WTC11 (cell line): ENCODE data around the gene TOR1AIP2. TPM values are rescaled to one million over a fixed set of nuclear protein-coding genes. Genes with fewer than 3 reads are reported as not detected.

Experiments used
- ATAC-seq: fragments of 200-7000 bp; cut with Tn5 transposase; 2 replicates; pipeline ENCODE4 v1.10.0; 2021; ENCODE audit warnings: mild to moderate bottlenecking, moderate library complexity
- CTCF ChIA-PET: fragments of 300-600 bp; sonication (Branson Sonifier 250); formaldehyde crosslinking; loops from one replicate; lab custom pipeline; 2021; ENCODE audit warnings: antibody characterized with exemption; lab: Charles Lee
- POLR2A ChIA-PET: fragments of 350-600 bp; sonication (Branson Sonifier 250); formaldehyde crosslinking; loops from one replicate; lab custom pipeline; 2021; ENCODE audit warnings: antibody characterized with exemption; lab: Charles Lee
- DNase-seq: peaks from one replicate; pipeline ENCODE4 v3.0.0; 2021; ENCODE audit warnings: low spot score
- H3K27ac Mint-ChIP-seq: 2 replicates; pipeline ENCODE4 v1.8.0; 2021; ENCODE audit warnings: mixed read lengths
- H3K27me3 Mint-ChIP-seq: 2 replicates; pipeline ENCODE4 v1.8.0; 2021; ENCODE audit warnings: low read depth, mild to moderate bottlenecking, moderate library complexity, mixed read lengths
- H3K36me3 Mint-ChIP-seq: 2 replicates; pipeline ENCODE4 v1.8.0; 2021; ENCODE audit warnings: mixed read lengths
- H3K4me1 Mint-ChIP-seq: 2 replicates; pipeline ENCODE4 v1.8.0; 2022; ENCODE audit warnings: mixed read lengths
- H3K4me3 Mint-ChIP-seq: 2 replicates; pipeline ENCODE4 v1.8.0; 2021; ENCODE audit warnings: mild to moderate bottlenecking, moderate library complexity, mixed read lengths
- H3K9me3 Mint-ChIP-seq: 2 replicates; pipeline ENCODE4 v1.8.0; 2021; ENCODE audit warnings: mixed read lengths
- CREB1 ChIP-seq: sonication (generic); formaldehyde crosslinking; IDR thresholded peaks from 2 replicates; pipeline ENCODE4 v1.8.0; 2023; ENCODE audit warnings: mild to moderate bottlenecking, missing genetic modification reagents
- ETV6 ChIP-seq: sonication (generic); formaldehyde crosslinking; IDR thresholded peaks from 2 replicates; pipeline ENCODE4 v1.8.1; 2022; ENCODE audit warnings: mild to moderate bottlenecking, missing genetic modification reagents
- FOXP1 ChIP-seq: sonication (generic); formaldehyde crosslinking; IDR thresholded peaks from 2 replicates; pipeline ENCODE4 v1.8.0; 2022; ENCODE audit warnings: missing genetic modification reagents, mild to moderate bottlenecking, moderate library complexity, borderline replicate concordance
- GABPB1 ChIP-seq: sonication (generic); formaldehyde crosslinking; IDR thresholded peaks from 2 replicates; pipeline ENCODE4 v1.8.1; 2023; ENCODE audit warnings: mild to moderate bottlenecking, missing genetic modification reagents
- GRHL2 ChIP-seq: fragments of 250-450 bp; sonication (Bioruptor Pico); IDR thresholded peaks from 2 replicates; pipeline ENCODE4 v1.8.0; 2022; ENCODE audit warnings: mild to moderate bottlenecking, moderate library complexity; ENCODE audit not compliant: insufficient replicate concordance, severe bottlenecking
- IRF1 ChIP-seq: sonication (generic); formaldehyde crosslinking; IDR thresholded peaks from 2 replicates; pipeline ENCODE4 v1.8.0; 2023; ENCODE audit warnings: missing genetic modification reagents
- MYBL2 ChIP-seq: sonication (generic); formaldehyde crosslinking; IDR thresholded peaks from 2 replicates; pipeline ENCODE4 v1.8.1; 2023; ENCODE audit warnings: mild to moderate bottlenecking, moderate library complexity, missing genetic modification reagents
- SMAD4 ChIP-seq: sonication (generic); formaldehyde crosslinking; IDR thresholded peaks from 2 replicates; pipeline ENCODE4 v1.8.0; 2022; ENCODE audit warnings: mild to moderate bottlenecking, missing genetic modification reagents
- ZNF232 ChIP-seq: sonication (generic); formaldehyde crosslinking; IDR thresholded peaks from 2 replicates; pipeline ENCODE4 v1.8.0; 2022; ENCODE audit warnings: mild to moderate bottlenecking, missing genetic modification reagents
- ZNF425 ChIP-seq: fragments of 250-450 bp; sonication (Bioruptor Pico); conservative IDR thresholded peaks from 2 replicates; pipeline ENCODE4 v1.9.0; 2021; ENCODE audit warnings: mild to moderate bottlenecking
- total RNA-seq: library from RNA; stranded (reverse); gene quantifications from 3 replicates; pipeline ENCODE4 v1.2.3, GENCODE V29; 2021
- TF ChIP-seq, protein P1 (sequence below): fragments of 250-450 bp; sonication (Bioruptor Pico); IDR thresholded peaks from 2 replicates; pipeline ENCODE4 v1.9.0; 2021; ENCODE audit warnings: mild to moderate bottlenecking
- TF ChIP-seq, protein P2 (sequence below): sonication (generic); formaldehyde crosslinking; IDR thresholded peaks from 2 replicates; pipeline ENCODE4 v1.8.1; 2022; ENCODE audit warnings: low read depth, missing genetic modification reagents, borderline replicate concordance
- TF ChIP-seq, protein P3 (sequence below): fragments of 200-600 bp; IDR thresholded peaks from 2 replicates; pipeline ENCODE4 v1.8.0; 2022; ENCODE audit warnings: antibody characterized with exemption
- TF ChIP-seq, protein P4 (sequence below): sonication (generic); formaldehyde crosslinking; IDR thresholded peaks from 2 replicates; pipeline ENCODE4 v1.8.1; 2023; ENCODE audit warnings: mild to moderate bottlenecking, missing genetic modification reagents, borderline replicate concordance

The TOR1AIP2 gene
- total RNA-seq, 1 experiment from 2014 or later, result 57.2 TPM

DNA sequence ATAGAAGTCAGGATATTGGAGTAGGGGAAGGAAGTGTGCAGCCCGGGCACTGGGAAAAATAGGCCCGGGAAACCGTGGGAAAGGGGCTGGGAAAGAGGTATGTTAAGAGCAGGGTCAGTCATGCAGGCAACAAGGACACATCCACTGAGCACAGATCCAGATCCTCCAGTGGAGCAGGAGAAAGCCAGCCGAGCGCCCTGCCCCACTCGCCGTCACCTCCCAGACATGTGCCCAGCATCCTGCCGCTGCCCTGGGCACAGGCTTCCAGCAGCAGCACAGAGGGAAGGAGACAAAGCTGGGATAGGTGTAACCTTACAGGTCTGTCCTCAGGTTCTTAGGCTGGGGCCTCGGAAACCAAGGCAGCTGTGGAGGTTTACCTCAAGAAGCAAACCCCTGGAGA is 70.3 kb downstream of the TOR1AIP2 start (continued):
- TF ChIP-seq, protein P1, sequence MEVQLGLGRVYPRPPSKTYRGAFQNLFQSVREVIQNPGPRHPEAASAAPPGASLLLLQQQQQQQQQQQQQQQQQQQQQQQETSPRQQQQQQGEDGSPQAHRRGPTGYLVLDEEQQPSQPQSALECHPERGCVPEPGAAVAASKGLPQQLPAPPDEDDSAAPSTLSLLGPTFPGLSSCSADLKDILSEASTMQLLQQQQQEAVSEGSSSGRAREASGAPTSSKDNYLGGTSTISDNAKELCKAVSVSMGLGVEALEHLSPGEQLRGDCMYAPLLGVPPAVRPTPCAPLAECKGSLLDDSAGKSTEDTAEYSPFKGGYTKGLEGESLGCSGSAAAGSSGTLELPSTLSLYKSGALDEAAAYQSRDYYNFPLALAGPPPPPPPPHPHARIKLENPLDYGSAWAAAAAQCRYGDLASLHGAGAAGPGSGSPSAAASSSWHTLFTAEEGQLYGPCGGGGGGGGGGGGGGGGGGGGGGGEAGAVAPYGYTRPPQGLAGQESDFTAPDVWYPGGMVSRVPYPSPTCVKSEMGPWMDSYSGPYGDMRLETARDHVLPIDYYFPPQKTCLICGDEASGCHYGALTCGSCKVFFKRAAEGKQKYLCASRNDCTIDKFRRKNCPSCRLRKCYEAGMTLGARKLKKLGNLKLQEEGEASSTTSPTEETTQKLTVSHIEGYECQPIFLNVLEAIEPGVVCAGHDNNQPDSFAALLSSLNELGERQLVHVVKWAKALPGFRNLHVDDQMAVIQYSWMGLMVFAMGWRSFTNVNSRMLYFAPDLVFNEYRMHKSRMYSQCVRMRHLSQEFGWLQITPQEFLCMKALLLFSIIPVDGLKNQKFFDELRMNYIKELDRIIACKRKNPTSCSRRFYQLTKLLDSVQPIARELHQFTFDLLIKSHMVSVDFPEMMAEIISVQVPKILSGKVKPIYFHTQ, result no peak
- TF ChIP-seq GABPB1 (CRISPR knock-in tag) (no peak), FOXP1 (no peak), IRF1 (CRISPR knock-in tag) (no peak)

- peaks cover 5% of the 10 kb centered on the region; the same call in 1 of the 2 replicates for H3K9me3 Mint-ChIP-seq
- H3K27ac Mint-ChIP-seq, result no peak overlapping the region
- no peak for ATAC-seq
- DNase-seq, result no peak
- no peak overlapping the region for H3K4me3 Mint-ChIP-seq
- no peaks in the 10 kb centered on the region for H3K4me1 Mint-ChIP-seq
- peaks cover 3% of the 10 kb centered on the region; the same call in 1 of the 2 replicates for H3K27me3 Mint-ChIP-seq
- CTCF ChIA-PET, result interaction anchor here (2.1 to 14.7 kb wide), 2 partner anchors 8 to 99 kb away, joined by 16 to 914 read pairs; no protein-coding TSS in a partner anchor
- no peaks in the 10 kb centered on the region for H3K36me3 Mint-ChIP-seq
- TF ChIP-seq, protein P2, sequence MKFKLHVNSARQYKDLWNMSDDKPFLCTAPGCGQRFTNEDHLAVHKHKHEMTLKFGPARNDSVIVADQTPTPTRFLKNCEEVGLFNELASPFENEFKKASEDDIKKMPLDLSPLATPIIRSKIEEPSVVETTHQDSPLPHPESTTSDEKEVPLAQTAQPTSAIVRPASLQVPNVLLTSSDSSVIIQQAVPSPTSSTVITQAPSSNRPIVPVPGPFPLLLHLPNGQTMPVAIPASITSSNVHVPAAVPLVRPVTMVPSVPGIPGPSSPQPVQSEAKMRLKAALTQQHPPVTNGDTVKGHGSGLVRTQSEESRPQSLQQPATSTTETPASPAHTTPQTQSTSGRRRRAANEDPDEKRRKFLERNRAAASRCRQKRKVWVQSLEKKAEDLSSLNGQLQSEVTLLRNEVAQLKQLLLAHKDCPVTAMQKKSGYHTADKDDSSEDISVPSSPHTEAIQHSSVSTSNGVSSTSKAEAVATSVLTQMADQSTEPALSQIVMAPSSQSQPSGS (CRISPR knock-in tag), result no peak
- no peak for TF ChIP-seq FOXP1
- no peak for TF ChIP-seq GRHL2 (CRISPR knock-in tag)
- TF ChIP-seq, protein P3, sequence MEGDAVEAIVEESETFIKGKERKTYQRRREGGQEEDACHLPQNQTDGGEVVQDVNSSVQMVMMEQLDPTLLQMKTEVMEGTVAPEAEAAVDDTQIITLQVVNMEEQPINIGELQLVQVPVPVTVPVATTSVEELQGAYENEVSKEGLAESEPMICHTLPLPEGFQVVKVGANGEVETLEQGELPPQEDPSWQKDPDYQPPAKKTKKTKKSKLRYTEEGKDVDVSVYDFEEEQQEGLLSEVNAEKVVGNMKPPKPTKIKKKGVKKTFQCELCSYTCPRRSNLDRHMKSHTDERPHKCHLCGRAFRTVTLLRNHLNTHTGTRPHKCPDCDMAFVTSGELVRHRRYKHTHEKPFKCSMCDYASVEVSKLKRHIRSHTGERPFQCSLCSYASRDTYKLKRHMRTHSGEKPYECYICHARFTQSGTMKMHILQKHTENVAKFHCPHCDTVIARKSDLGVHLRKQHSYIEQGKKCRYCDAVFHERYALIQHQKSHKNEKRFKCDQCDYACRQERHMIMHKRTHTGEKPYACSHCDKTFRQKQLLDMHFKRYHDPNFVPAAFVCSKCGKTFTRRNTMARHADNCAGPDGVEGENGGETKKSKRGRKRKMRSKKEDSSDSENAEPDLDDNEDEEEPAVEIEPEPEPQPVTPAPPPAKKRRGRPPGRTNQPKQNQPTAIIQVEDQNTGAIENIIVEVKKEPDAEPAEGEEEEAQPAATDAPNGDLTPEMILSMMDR, result no peak
- TF ChIP-seq SMAD4 (CRISPR knock-in tag), result no peak
- TF ChIP-seq MYBL2, result no peak
- TF ChIP-seq ZNF425 (CRISPR knock-in tag), result no peak
- no peak for TF ChIP-seq ZNF232 (CRISPR knock-in tag)
- TF ChIP-seq, protein P4, sequence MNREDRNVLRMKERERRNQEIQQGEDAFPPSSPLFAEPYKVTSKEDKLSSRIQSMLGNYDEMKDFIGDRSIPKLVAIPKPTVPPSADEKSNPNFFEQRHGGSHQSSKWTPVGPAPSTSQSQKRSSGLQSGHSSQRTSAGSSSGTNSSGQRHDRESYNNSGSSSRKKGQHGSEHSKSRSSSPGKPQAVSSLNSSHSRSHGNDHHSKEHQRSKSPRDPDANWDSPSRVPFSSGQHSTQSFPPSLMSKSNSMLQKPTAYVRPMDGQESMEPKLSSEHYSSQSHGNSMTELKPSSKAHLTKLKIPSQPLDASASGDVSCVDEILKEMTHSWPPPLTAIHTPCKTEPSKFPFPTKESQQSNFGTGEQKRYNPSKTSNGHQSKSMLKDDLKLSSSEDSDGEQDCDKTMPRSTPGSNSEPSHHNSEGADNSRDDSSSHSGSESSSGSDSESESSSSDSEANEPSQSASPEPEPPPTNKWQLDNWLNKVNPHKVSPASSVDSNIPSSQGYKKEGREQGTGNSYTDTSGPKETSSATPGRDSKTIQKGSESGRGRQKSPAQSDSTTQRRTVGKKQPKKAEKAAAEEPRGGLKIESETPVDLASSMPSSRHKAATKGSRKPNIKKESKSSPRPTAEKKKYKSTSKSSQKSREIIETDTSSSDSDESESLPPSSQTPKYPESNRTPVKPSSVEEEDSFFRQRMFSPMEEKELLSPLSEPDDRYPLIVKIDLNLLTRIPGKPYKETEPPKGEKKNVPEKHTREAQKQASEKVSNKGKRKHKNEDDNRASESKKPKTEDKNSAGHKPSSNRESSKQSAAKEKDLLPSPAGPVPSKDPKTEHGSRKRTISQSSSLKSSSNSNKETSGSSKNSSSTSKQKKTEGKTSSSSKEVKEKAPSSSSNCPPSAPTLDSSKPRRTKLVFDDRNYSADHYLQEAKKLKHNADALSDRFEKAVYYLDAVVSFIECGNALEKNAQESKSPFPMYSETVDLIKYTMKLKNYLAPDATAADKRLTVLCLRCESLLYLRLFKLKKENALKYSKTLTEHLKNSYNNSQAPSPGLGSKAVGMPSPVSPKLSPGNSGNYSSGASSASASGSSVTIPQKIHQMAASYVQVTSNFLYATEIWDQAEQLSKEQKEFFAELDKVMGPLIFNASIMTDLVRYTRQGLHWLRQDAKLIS (CRISPR knock-in tag), result no peak
- TF ChIP-seq CREB1 (CRISPR knock-in tag), result no peak
- no peak for TF ChIP-seq ETV6 (CRISPR knock-in tag)
- TF ChIP-seq, all 79 proteins: peak for 0
- POLR2A ChIA-PET, result interaction anchor here (0.7 kb wide), 1 partner anchor 325 kb away, joined by 3 read pairs; no protein-coding TSS in a partner anchor
Measured at GRCh38 chr1:179806333-179806732, 71.3 kb downstream of the TOR1AIP2 start.
